ENCODE data around the gene CCNK.

CCNK gene

DNA sequence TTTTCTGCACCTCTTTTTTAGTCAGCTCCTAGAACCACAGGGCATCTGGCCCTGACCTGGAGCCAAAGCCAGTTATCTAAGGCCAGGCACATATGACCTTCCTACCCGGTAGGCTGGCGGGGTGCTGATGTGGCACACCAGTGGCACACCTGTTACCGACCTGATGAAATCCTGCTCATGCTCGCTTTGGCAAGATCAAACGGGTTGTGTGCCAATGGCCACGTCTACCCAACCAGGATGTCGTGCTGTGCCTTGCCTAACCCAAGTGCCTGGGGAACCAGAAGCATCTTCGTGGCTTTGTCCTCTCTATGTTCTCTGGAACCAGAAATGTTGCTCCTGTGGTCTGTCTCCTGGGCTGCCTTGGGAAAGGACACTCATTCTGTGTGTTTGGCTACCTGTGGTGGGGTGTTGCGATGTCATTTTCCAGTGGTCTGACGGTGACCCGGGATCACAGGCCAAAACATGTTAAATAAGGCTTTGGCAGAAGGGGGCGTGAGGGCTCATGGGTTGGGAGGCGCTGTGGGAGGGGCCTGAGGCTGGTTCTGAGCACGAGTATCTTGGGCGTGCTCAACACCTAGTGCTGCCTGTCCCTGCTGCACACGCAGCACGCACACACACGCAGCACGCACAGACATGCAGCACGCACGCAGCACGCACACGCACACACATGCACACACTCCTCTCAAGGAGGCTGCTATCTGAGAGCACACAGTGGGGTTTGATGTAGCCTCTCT lies 27.9 kb downstream of the CCNK start:
- DNase-seq: no peak

DNA sequence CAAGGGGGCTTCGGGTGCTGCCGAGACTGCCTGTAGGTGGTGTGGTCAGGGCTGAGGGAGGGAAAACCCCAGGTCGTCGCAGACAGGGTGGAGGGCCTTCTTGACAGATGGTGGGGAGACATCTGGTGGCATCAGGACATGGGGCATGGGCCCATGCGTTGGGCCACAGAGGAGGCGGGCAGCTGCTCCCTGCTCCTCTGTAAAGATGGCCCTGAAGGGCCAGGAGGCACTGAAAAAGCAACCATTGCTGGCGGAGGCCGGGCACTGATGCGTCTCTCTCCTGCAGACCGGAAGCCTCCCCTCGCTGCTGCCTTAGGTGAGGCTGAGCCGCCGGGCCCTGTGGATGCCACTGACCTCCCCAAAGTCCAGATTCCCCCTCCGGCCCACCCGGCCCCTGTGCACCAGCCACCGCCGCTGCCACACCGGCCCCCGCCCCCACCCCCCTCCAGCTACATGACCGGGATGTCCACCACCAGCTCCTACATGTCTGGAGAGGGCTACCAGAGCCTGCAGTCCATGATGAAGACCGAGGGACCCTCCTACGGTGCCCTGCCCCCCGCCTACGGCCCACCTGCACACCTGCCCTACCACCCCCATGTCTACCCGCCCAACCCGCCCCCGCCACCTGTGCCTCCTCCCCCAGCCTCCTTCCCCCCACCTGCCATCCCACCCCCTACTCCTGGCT lies 28.8 kb downstream of the CCNK start:
- DNase-seq: no peak

- DNase-seq: no peak
These were observed 29.4 kb downstream of the CCNK start for GRCh38 chr14:99510556-99511139.

DNA sequence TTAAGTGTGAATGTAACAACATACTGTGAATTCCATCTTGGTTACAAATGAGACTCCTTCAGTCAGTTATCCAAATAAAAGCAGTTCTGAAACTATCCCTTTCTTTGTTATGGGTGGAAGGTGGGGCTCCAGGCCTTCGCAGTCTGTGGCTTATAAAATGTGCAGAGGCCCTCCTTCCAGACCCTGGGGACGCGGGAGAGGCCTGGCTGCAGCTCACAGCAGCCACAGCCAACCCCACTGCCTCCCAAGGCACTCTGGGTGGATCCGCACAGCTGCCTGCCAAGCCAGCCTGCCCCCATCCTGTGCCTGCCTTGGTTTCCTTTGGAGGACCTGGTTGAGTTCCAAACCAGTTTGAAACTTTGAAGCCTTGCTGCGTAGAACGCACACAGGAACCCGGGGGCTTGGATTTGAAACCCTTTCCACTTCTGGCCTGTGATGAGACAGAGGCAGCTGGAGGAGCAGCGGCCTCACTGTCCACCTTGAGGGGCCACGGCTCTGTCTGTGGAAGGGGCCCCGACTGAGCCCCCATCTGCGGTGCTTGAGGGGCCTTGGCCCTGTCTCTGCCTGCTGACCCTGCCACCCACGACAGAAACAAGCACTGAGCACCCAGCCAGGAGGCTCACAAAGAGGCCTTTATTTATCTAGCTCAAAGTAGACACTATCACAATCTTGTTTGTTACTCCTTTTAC lies 30.4 kb downstream of the CCNK start:
- no peak for DNase-seq

- DNase-seq: no peak
These were observed 30.9 kb downstream of the CCNK start for GRCh38 chr14:99512110-99512449.

DNA sequence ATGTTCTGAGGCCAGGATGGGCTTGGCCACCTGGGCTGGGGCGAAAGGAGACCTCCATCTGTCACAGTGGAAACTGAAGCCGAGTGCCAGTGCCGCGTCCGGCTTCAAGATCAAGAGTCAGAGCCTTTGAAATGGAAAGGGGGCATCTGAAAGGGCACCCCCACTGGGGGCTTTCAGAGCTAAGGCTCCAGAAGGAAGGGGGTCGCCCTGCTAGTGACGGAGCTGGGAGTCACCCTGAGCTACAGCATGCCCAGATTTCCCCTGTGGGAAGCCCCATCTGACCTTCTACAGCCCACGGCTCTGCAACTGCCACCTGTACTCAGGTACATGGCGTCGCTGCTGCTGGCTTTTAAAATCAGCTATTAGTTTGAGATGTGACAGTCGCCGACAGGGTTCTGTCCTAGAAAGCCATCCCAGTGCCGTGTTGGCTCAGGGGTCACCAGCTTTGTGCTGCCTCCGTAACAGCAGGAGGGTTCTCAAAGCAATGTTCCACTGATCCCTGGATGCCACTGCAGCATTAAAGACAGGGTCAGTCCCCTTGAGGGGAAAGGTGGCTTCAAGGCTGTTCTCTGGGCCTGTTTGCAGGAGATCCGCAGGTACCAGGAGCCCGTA lies 31.5 kb downstream of the CCNK start:
- DNase-seq: no peak

DNA sequence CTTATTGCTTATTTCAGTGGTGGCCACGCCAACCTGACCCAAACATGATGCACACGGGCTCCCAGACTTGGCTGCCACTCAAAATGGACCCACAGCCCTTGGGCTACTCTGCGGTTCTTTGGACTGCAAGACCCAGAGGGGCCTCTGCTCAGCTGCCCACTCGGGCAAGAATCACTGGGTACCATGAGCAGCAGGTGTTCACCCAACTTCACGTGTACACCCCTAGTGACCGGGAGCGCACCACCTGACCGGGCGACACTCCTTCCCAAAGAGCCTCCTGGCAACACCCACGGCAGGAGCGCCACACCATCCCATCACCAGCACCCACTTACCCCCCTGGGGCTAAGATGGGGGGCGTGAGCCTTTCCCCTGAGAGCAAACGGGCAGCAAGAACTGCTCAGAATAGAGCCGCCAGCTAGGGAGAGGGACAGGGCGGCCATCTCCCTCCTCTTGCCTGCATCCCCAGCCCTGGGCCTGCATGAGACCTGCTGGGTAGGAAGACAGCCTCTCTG lies 32.0 kb downstream of the CCNK start:
- no peak for DNase-seq

- DNase-seq: no peak
These were observed 32.8 kb downstream of the CCNK start for GRCh38 chr14:99513946-99514551.

DNA sequence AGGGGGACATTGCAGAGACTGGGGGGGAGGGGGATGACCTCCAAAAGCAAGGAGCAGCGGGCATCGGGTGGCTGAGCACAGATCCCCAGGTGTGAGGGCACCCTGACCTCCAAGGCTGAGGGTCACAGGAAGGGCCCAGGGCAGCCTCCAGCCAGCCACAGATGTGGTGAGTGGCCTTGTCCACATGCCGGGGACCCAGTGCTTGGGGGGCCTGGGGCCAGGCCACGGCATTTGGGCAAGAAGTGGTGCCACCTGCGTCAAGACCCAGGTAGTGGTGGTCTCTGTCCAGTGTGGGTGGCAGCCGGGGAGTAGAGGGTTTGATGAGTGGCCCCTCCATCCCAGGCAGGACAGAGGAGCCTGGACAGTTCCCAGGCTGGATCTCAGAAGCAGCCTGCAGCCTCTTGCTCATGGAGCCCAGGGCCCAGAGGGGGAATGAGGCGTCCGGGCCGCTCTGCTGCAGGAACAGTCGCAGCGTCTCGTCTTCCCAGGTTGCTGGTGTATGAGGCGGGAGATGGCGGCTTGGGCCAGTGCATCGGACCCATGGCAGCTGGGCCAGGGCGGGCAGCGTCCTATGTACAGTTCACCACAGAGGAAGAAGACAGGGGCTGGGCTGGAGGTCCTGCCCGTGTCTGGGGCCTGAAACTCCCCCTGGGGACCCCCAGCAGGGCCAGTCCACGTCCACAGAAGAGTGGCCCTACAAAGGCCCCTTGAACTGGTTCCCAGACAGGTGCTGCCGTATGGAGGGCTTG lies 33.5 kb downstream of the CCNK start:
- no peak for DNase-seq

GRCh38 chr14:99515301-99516155 lies 34.3 kb downstream of the CCNK start:
- DNase-seq: no peak

- DNase-seq: no peak
These were observed 35.1 kb downstream of the CCNK start for GRCh38 chr14:99516156-99516870.

- no peak for DNase-seq
These were observed 35.8 kb downstream of the CCNK start for GRCh38 chr14:99516871-99517642.

- no peak for DNase-seq
These were observed 36.6 kb downstream of the CCNK start for GRCh38 chr14:99517643-99518381.

GRCh38 chr14:99518441-99519346 lies 37.5 kb downstream of the CCNK start:
- peak; percentile 39 for DNase-seq

- no peak for DNase-seq
These were observed 38.2 kb downstream of the CCNK start for GRCh38 chr14:99519347-99519881.

DNA sequence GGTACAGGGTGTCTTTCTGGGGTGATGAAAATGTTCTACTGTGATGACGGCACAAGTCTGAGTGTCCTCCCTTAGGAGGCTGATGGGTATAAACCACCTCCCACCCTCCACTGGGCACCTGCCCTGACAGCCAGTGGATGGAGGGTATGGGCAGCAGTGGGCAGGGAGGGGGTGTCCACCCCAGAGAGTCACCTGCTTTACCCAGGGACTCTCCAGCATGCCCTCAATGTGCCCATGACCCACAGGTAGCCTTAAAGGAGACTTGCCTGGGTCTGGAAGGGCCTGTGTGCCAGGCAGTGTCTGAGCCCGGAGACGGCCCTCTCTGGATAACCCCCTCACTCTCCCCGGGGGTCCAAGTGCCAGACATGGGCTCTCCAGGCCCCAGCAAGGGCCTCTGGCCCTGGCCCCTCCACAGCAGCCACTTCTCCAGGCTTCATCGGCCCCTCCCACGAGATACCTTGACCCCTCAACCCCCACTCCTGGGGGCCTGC lies 38.8 kb downstream of the CCNK start:
- DNase-seq: no peak

GRCh38 chr14:99520571-99521081 lies 39.4 kb downstream of the CCNK start:
- no peak for DNase-seq
